ENCODE measurements around the gene KDELR1. TPM values are rescaled to one million over a fixed set of nuclear protein-coding genes. Genes with fewer than 3 reads are reported as not detected.
A peak's percentile ranks its signal among the peaks of the same experiment; 100 is the strongest.

The KDELR1 gene
- total RNA-seq, 1 experiment from 2014 or later, result 113 TPM

- no peak overlapping the region for H3K27ac Mint-ChIP-seq (ENCODE audit: low read depth, unreplicated experiment)
- ChIA-PET CTCF (interaction anchor here (0.7 kb wide), 2 partner anchors 14 to 63 kb away, joined by 3 read pairs; no protein-coding TSS in a partner anchor), POLR2A (no interaction called here)
- no TSS peak for BruUV-seq (replicated peaks)
- H3K4me3 Mint-ChIP-seq (ENCODE audit: unreplicated experiment), result no peak overlapping the region
- no peak for TF ChIP-seq CTCF (IDR thresholded peaks at IDR 0.05; ENCODE audit: unreplicated experiment)
- H3K36me3 Mint-ChIP-seq (ENCODE audit: insufficient read depth, unreplicated experiment), result peaks cover 7% of the 10 kb centered on the region
- H3K27me3 Mint-ChIP-seq (ENCODE audit: insufficient read depth, unreplicated experiment), result no peaks in the 10 kb centered on the region
- no peaks in the 10 kb centered on the region for H3K9me3 Mint-ChIP-seq (ENCODE audit: unreplicated experiment)
- intact Hi-C loops (cut with micrococcal nuclease), result no loop called here
- peaks cover 7% of the 10 kb centered on the region for H3K4me1 Mint-ChIP-seq (ENCODE audit: insufficient read depth, unreplicated experiment)
- no peak for DNase-seq (ENCODE audit: unreplicated experiment)
These were observed 22.7 kb upstream of the KDELR1 start for GRCh38 chr19:48413879-48414587.

- ChIA-PET CTCF (interaction anchor here (1.8 kb wide), 1 partner anchor 15 kb away, joined by 6 read pairs; the partner anchor contains the start of gene KDELR1), POLR2A (no interaction called here)
- Mint-ChIP-seq H3K9me3 (ENCODE audit: unreplicated experiment) (no peaks in the 10 kb centered on the region), H3K4me3 (ENCODE audit: unreplicated experiment) (no peak overlapping the region), H3K4me1 (ENCODE audit: insufficient read depth, unreplicated experiment) (peaks cover 5% of the 10 kb centered on the region), H3K36me3 (ENCODE audit: insufficient read depth, unreplicated experiment) (peaks cover 7% of the 10 kb centered on the region), H3K27me3 (ENCODE audit: insufficient read depth, unreplicated experiment) (no peaks in the 10 kb centered on the region), H3K27ac (ENCODE audit: low read depth, unreplicated experiment) (no peak overlapping the region)
- DNase-seq (ENCODE audit: unreplicated experiment), result no peak
- intact Hi-C loops (cut with micrococcal nuclease), result no loop called here
- TF ChIP-seq CTCF (IDR thresholded peaks at IDR 0.05; ENCODE audit: unreplicated experiment), result no peak
- BruUV-seq (replicated peaks), result no TSS peak
These were observed 14.5 kb upstream of the KDELR1 start for GRCh38 chr19:48405850-48406249.

- H3K27ac Mint-ChIP-seq (ENCODE audit: low read depth, unreplicated experiment), result no peak overlapping the region
- no peak for TF ChIP-seq CTCF (IDR thresholded peaks at IDR 0.05; ENCODE audit: unreplicated experiment)
These were observed 13.8 kb upstream of the KDELR1 start for GRCh38 chr19:48405010-48405659.

GRCh38 chr19:48403606-48404005 is 12.3 kb upstream of the KDELR1 start:
- Mint-ChIP-seq H3K27ac (ENCODE audit: low read depth, unreplicated experiment) (no peak overlapping the region), H3K36me3 (ENCODE audit: insufficient read depth, unreplicated experiment) (no peaks in the 10 kb centered on the region), H3K4me1 (ENCODE audit: insufficient read depth, unreplicated experiment) (peaks cover 16% of the 10 kb centered on the region), H3K9me3 (ENCODE audit: unreplicated experiment) (no peaks in the 10 kb centered on the region), H3K4me3 (ENCODE audit: unreplicated experiment) (no peak overlapping the region), H3K27me3 (ENCODE audit: insufficient read depth, unreplicated experiment) (no peaks in the 10 kb centered on the region)
- peak; percentile 48 for DNase-seq (ENCODE audit: unreplicated experiment)
- ChIA-PET POLR2A (interaction anchor here (0.9 to 1.3 kb wide), 2 partner anchors 41 to 215 kb away, joined by 3 read pairs; partner anchors contain the start of genes RPL18 and SPHK2), CTCF (interaction anchor here (0.6 kb wide), 1 partner anchor 69 kb away, joined by 3 read pairs; no protein-coding TSS in a partner anchor)
- intact Hi-C loops (cut with micrococcal nuclease), result no loop called here
- no TSS peak for BruUV-seq (replicated peaks)
- TF ChIP-seq CTCF (IDR thresholded peaks at IDR 0.05; ENCODE audit: unreplicated experiment), result no peak

More at GRCh38 chr19:48405010-48405659, 13.8 kb upstream of the KDELR1 start:
- Mint-ChIP-seq H3K4me3 (ENCODE audit: unreplicated experiment) (no peak overlapping the region), H3K4me1 (ENCODE audit: insufficient read depth, unreplicated experiment) (peaks cover 5% of the 10 kb centered on the region), H3K27me3 (ENCODE audit: insufficient read depth, unreplicated experiment) (no peaks in the 10 kb centered on the region), H3K9me3 (ENCODE audit: unreplicated experiment) (no peaks in the 10 kb centered on the region), H3K36me3 (ENCODE audit: insufficient read depth, unreplicated experiment) (no peaks in the 10 kb centered on the region)
- CTCF ChIA-PET, result interaction anchor here (0.7 kb wide), 1 partner anchor 12 kb away, joined by 3 read pairs; the partner anchor contains the start of gene GRIN2D
- no peak for DNase-seq (ENCODE audit: unreplicated experiment)
- POLR2A ChIA-PET, result no interaction called here
- BruUV-seq (replicated peaks), result no TSS peak
- intact Hi-C loops (cut with micrococcal nuclease), result no loop called here

All from MCF 10A (cell line).